ENCODE results near the gene CHPF. TPM values are rescaled to one million over a fixed set of nuclear protein-coding genes. Genes with fewer than 3 reads are reported as not detected.

CHPF gene
- total and polyA plus RNA-seq, 2 donors (not counting 3 experiments of a cell fraction or from before 2014, with no cell fraction given) = 0.24 to 0.32 TPM

DNA sequence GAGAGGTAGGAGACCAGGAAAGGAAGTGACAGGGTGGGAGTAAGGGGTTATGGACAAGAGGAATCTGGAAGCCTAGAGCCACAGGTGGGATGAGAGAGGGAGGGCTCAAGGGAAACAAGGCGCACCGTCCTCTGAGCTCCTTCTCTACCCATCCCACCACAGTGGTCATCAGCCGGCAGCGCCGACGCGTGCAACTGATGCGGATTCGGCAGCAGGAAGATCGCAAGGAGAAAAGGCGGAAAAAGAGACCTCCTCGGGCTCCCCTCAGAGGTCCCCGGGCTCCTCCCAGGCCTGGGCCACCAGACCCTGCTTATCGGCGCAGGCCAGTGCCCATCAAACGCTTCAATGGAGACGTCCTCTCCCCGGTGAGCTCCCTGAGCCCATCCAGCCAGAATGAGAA is 5.4 kb upstream of the CHPF start:
- Histone ChIP-seq H3K27ac (ENCODE audit: insufficient read depth, low read depth, low read length) (no peak overlapping the region), H3K9me1 (replicated peaks; ENCODE audit: control insufficient read depth, extremely low read depth, insufficient read depth, low read length) (no peaks in the 10 kb centered on the region), H3K9ac (replicated peaks; ENCODE audit: extremely low read depth, insufficient read depth, low read length) (no peak overlapping the region), H3K4me2 (ENCODE audit: insufficient read depth, low read length) (no peak overlapping the region), H4K20me1 (replicated peaks; ENCODE audit: control insufficient read depth, extremely low read depth, insufficient read depth, low read length) (no peaks in the 10 kb centered on the region), H3K79me2 (ENCODE audit: control insufficient read depth, insufficient read depth, low read length) (no peaks in the 10 kb centered on the region), H3K36me3 (ENCODE audit: control insufficient read depth in 2 of 2, extremely low read depth in 1 of 2, insufficient read depth in 2 of 2, low read length in 2 of 2) (no peaks in the 10 kb centered on the region), H2AFZ (ENCODE audit: low read depth, low read length) (no peak overlapping the region), H3K27me3 (ENCODE audit: control insufficient read depth in 2 of 2, insufficient read depth in 2 of 2, low read length in 2 of 2) (peaks cover 30 to 31% of the 10 kb centered on the region in 2 experiments), H3K4me3 (replicated peaks in 1 of 3; ENCODE audit: insufficient read depth in 1 of 3, low read depth in 1 of 3, low read length in 3 of 3) (no peak overlapping the region), H3K9me3 (replicated peaks; ENCODE audit: control insufficient read depth, insufficient read depth, low read length) (no peaks in the 10 kb centered on the region), H3K4me1 (ENCODE audit: control insufficient read depth, extremely low read depth, insufficient read depth, low read length) (no peaks in the 10 kb centered on the region)
- POLR2A ChIA-PET = no interaction called here
- TF ChIP-seq FOS (IDR thresholded peaks at IDR 0.05; ENCODE audit: borderline replicate concordance, insufficient read depth, low read length) (no peak), GATA2 (IDR thresholded peaks at IDR 0.05; ENCODE audit: insufficient read depth, insufficient read length, low read depth, low read length) (no peak), EZH2 (IDR thresholded peaks at IDR 0.05; ENCODE audit: borderline replicate concordance, low read depth, low read length, severe bottlenecking) (no peak), MYC (IDR thresholded peaks at IDR 0.05; ENCODE audit: low read depth, low read length) (no peak), POLR2A (IDR thresholded peaks at IDR 0.05; ENCODE audit: low read depth, low read length) (no peak), JUN (IDR thresholded peaks at IDR 0.05; ENCODE audit: borderline replicate concordance, insufficient read depth, insufficient read length, low read depth) (no peak)
- TF ChIP-seq, protein P1, sequence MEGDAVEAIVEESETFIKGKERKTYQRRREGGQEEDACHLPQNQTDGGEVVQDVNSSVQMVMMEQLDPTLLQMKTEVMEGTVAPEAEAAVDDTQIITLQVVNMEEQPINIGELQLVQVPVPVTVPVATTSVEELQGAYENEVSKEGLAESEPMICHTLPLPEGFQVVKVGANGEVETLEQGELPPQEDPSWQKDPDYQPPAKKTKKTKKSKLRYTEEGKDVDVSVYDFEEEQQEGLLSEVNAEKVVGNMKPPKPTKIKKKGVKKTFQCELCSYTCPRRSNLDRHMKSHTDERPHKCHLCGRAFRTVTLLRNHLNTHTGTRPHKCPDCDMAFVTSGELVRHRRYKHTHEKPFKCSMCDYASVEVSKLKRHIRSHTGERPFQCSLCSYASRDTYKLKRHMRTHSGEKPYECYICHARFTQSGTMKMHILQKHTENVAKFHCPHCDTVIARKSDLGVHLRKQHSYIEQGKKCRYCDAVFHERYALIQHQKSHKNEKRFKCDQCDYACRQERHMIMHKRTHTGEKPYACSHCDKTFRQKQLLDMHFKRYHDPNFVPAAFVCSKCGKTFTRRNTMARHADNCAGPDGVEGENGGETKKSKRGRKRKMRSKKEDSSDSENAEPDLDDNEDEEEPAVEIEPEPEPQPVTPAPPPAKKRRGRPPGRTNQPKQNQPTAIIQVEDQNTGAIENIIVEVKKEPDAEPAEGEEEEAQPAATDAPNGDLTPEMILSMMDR (IDR thresholded peaks at IDR 0.05; ENCODE audit: extremely low read depth in 1 of 2, insufficient read depth in 1 of 2, low read depth in 1 of 2, low read length in 2 of 2) = no peak
- TF ChIP-seq, protein P2, sequence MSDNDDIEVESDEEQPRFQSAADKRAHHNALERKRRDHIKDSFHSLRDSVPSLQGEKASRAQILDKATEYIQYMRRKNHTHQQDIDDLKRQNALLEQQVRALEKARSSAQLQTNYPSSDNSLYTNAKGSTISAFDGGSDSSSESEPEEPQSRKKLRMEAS (IDR thresholded peaks at IDR 0.05; ENCODE audit: insufficient read depth, insufficient read length) = no peak
- DNase-seq (ENCODE audit: low read depth, low spot score) (no peak), FAIRE-seq (no peak)
- CTCF ChIA-PET = interaction anchor here (1.0 to 2.9 kb wide), 4 partner anchors 8 to 53 kb away, joined by 4 to 14 read pairs (median 4); a partner anchor contains a TSS
- intact Hi-C loops (cut with micrococcal nuclease) = no loop called here
- dilution Hi-C loops (cut with MboI; ENCODE audit: extremely low pct_ligation_motif_present, low sequenced_read_pairs) = no loop called here
- BruUV-seq (replicated peaks) = no TSS peak
